Measurements from ENCODE around the gene CEACAM4.

The CEACAM4 gene

DNA sequence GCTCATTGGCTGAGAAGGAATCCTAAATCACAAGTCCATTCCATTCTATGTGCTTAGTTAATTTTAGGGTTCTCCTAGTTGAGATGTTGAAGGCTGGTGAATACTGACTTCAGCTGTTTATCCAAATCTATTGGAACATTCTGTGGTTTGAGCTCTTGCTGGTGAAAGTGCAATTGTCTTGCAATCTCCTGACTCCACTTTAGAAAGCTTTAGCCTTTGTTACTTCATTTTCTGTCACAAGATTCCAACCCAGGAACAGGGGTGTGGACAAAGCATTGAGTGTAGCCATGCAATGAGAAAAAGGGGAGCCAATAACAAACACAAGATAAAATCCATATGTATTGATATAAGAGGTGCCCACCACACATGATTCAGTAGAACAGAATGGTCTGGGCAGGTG is 35.9 kb downstream of the CEACAM4 start:
- Histone ChIP-seq H3K9me3 (ENCODE audit: insufficient read depth, low read length) (no peaks in the 10 kb centered on the region), H3K27me3 (ENCODE audit: insufficient read depth, insufficient read length) (peaks cover 93% of the 10 kb centered on the region), H3K4me3 (ENCODE audit: insufficient read length, low read depth) (no peak overlapping the region), H3K4me1 (ENCODE audit: insufficient read depth, insufficient read length) (no peaks in the 10 kb centered on the region), H3K36me3 (ENCODE audit: insufficient read depth, insufficient read length, low read length) (no peaks in the 10 kb centered on the region), H3K9ac (ENCODE audit: insufficient read length, low read depth) (no peak overlapping the region)
- no peak for TF ChIP-seq SUZ12 (IDR thresholded peaks at IDR 0.05; ENCODE audit: extremely low read depth, insufficient read depth, insufficient read length)
- no peak for DNase-seq (ENCODE audit: low read depth, low spot score)

- Histone ChIP-seq H3K36me3 (ENCODE audit: insufficient read depth, insufficient read length, low read length) (no peaks in the 10 kb centered on the region), H3K4me1 (ENCODE audit: insufficient read depth, insufficient read length) (no peaks in the 10 kb centered on the region), H3K9me3 (ENCODE audit: insufficient read depth, low read length) (no peaks in the 10 kb centered on the region), H3K27me3 (ENCODE audit: insufficient read depth, insufficient read length) (peaks cover 93% of the 10 kb centered on the region), H3K9ac (ENCODE audit: insufficient read length, low read depth) (no peak overlapping the region), H3K4me3 (ENCODE audit: insufficient read length, low read depth) (no peak overlapping the region)
- TF ChIP-seq SUZ12 (IDR thresholded peaks at IDR 0.05; ENCODE audit: extremely low read depth, insufficient read depth, insufficient read length) (no peak), YY1 (IDR thresholded peaks at IDR 0.05; ENCODE audit: insufficient read depth, insufficient read length) (no peak), ZNF274 (IDR thresholded peaks at IDR 0.05; ENCODE audit: low read depth, low read length) (no peak)
- DNase-seq (ENCODE audit: low read depth, low spot score), result no peak
These were observed 37.5 kb downstream of the CEACAM4 start for GRCh38 chr19:41589371-41589770.

DNA sequence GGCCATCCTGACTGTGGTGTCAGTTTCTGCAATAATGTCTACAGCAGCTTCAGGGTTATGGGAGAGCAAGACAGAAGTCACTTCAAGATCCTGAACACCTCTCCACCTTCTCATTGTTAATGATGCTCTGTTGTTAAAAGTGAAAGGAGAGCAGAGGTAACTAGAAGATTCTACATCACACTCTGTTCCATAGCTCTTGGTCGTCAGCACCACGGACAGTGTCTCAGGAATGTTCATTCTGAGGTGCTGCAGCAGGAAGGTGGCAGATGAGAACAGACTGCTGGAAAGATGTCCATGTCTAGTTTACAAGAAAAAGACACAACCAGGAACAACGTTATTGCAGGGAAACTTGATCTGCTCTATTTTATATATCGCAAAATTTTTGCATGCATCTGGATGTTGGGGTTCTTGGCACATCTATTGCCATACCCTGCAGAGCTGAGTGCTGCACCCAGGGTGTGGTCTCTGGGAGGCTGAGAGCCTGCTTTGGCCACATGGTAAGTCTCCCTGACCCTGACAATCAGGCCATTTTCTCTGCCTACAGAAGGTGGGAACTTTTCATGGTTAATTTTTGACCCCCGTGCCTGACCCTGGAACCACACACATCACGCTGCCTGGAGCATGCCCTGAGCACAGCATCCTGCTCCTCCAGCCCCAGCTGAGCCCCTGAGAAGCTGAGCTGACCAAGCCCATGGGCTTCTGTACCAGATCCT is 38.2 kb downstream of the CEACAM4 start:
- TF ChIP-seq SUZ12 (IDR thresholded peaks at IDR 0.05; ENCODE audit: extremely low read depth, insufficient read depth, insufficient read length) (no peak), ZNF274 (IDR thresholded peaks at IDR 0.05; ENCODE audit: low read depth, low read length) (no peak), YY1 (IDR thresholded peaks at IDR 0.05; ENCODE audit: insufficient read depth, insufficient read length) (no peak)
- Histone ChIP-seq H3K27me3 (ENCODE audit: insufficient read depth, insufficient read length) (peaks cover 93% of the 10 kb centered on the region), H3K9ac (ENCODE audit: insufficient read length, low read depth) (no peak overlapping the region), H3K36me3 (ENCODE audit: insufficient read depth, insufficient read length, low read length) (no peaks in the 10 kb centered on the region), H3K4me3 (ENCODE audit: insufficient read length, low read depth) (no peak overlapping the region), H3K9me3 (ENCODE audit: insufficient read depth, low read length) (no peaks in the 10 kb centered on the region), H3K4me1 (ENCODE audit: insufficient read depth, insufficient read length) (no peaks in the 10 kb centered on the region)
- DNase-seq (ENCODE audit: low read depth, low spot score), result no peak

GRCh38 chr19:41587838-41588210 is 39.0 kb downstream of the CEACAM4 start:
- H3K36me3 ChIP-seq (ENCODE audit: insufficient read depth, insufficient read length, low read length), result no peaks in the 10 kb centered on the region
- no peak overlapping the region for H3K9ac ChIP-seq (ENCODE audit: insufficient read length, low read depth)
- DNase-seq (ENCODE audit: low read depth, low spot score), result no peak
- TF ChIP-seq ZNF274 (IDR thresholded peaks at IDR 0.05; ENCODE audit: low read depth, low read length), result no peak
- TF ChIP-seq YY1 (IDR thresholded peaks at IDR 0.05; ENCODE audit: insufficient read depth, insufficient read length), result no peak
- 0 out of 2 replicates have a peak, but pooled peaks cover 1% of the 10 kb centered on the region for H3K9me3 ChIP-seq (ENCODE audit: insufficient read depth, low read length)
- H3K4me1 ChIP-seq (ENCODE audit: insufficient read depth, insufficient read length), result no peaks in the 10 kb centered on the region
- peaks cover 87% of the 10 kb centered on the region for H3K27me3 ChIP-seq (ENCODE audit: insufficient read depth, insufficient read length)
- no peak overlapping the region for H3K4me3 ChIP-seq (ENCODE audit: insufficient read length, low read depth)

DNA sequence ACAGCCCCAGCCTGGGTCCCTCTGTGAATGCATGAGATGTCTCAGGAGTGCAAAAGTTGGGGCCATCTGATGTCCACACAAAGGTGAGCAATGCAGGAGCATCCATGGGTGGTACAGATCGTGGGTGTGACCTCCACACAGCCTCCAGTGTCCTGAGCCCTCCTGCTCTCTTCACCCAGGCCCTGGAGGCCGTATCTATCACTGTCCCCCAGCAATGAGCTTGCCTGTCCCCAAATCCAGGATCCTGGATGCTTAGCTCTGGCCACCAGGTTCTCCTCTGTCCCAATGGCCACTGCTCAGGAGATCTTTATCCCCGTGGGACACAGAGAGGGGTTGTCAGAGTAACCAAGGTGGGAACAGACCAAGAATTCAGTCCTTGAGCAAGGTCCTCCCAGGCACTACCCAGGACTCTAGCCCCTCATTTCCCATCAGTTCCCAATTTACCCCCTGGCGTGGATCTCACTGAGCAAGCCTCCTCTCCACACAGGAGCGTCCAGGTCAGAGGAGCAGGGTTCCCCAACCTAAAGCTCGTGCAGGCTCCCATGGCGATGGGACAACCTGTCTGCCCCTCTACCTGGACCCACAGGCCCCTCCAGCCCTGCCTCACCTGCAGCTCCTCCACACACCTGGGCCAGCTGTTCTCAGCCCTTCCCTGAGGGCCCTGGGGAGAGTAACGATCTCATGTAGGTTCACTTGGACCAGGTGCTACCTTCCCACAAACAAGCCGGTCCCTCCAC is 39.6 kb downstream of the CEACAM4 start:
- H3K36me3 ChIP-seq (ENCODE audit: insufficient read depth, insufficient read length, low read length), result no peaks in the 10 kb centered on the region

DNA sequence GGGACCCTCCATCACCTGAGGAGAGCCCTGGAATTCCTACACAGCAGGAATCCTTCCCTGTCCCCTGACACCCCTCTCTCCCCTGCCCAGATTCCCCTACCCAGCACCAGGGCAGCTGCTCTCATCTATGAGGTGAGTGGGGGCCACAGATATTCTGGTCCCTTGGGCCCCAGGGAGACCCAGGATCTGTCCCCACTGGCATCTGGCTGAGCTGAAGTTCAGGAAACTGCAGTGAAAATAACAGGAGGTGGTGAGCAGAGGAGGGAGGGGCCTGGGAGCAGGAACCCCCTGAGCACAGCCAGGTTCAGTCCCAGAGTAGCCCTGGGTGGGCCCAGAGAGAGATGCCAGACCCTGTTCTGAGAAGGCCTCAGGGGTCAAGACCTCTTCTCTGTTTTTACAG is 40.8 kb downstream of the CEACAM4 start:
- no peak overlapping the region for H3K4me3 ChIP-seq (ENCODE audit: insufficient read length, low read depth)
- no peak for DNase-seq (ENCODE audit: low read depth, low spot score)
- H3K9ac ChIP-seq (ENCODE audit: insufficient read length, low read depth), result no peak overlapping the region
- H3K9me3 ChIP-seq (ENCODE audit: insufficient read depth, low read length), result peaks cover 17% of the 10 kb centered on the region; the same call in 1 of the 2 replicates
- H3K36me3 ChIP-seq (ENCODE audit: insufficient read depth, insufficient read length, low read length), result no peaks in the 10 kb centered on the region
- TF ChIP-seq ZNF274 (IDR thresholded peaks at IDR 0.05; ENCODE audit: low read depth, low read length) (no peak), SUZ12 (IDR thresholded peaks at IDR 0.05; ENCODE audit: extremely low read depth, insufficient read depth, insufficient read length) (no peak), YY1 (IDR thresholded peaks at IDR 0.05; ENCODE audit: insufficient read depth, insufficient read length) (no peak)
- no peaks in the 10 kb centered on the region for H3K4me1 ChIP-seq (ENCODE audit: insufficient read depth, insufficient read length)
- peaks cover 76% of the 10 kb centered on the region for H3K27me3 ChIP-seq (ENCODE audit: insufficient read depth, insufficient read length)

More for the DNA sequence above, 39.6 kb downstream of the CEACAM4 start:
- TF ChIP-seq SUZ12 (IDR thresholded peaks at IDR 0.05; ENCODE audit: extremely low read depth, insufficient read depth, insufficient read length) (no peak), ZNF274 (IDR thresholded peaks at IDR 0.05; ENCODE audit: low read depth, low read length) (no peak), YY1 (IDR thresholded peaks at IDR 0.05; ENCODE audit: insufficient read depth, insufficient read length) (no peak)
- Histone ChIP-seq H3K9ac (ENCODE audit: insufficient read length, low read depth) (no peak overlapping the region), H3K9me3 (ENCODE audit: insufficient read depth, low read length) (peaks cover 7% of the 10 kb centered on the region; the same call in 1 of the 2 replicates), H3K4me1 (ENCODE audit: insufficient read depth, insufficient read length) (no peaks in the 10 kb centered on the region), H3K27me3 (ENCODE audit: insufficient read depth, insufficient read length) (peaks cover 83% of the 10 kb centered on the region), H3K4me3 (ENCODE audit: insufficient read length, low read depth) (no peak overlapping the region)
- DNase-seq (ENCODE audit: low read depth, low spot score), result no peak

- DNase-seq (ENCODE audit: low read depth, low spot score), result no peak
- Histone ChIP-seq H3K36me3 (ENCODE audit: insufficient read depth, insufficient read length, low read length) (no peaks in the 10 kb centered on the region), H3K4me1 (ENCODE audit: insufficient read depth, insufficient read length) (no peaks in the 10 kb centered on the region), H3K4me3 (ENCODE audit: insufficient read length, low read depth) (no peak overlapping the region), H3K9me3 (ENCODE audit: insufficient read depth, low read length) (peaks cover 23% of the 10 kb centered on the region; the same call in 1 of the 2 replicates), H3K9ac (ENCODE audit: insufficient read length, low read depth) (no peak overlapping the region), H3K27me3 (ENCODE audit: insufficient read depth, insufficient read length) (peaks cover 75% of the 10 kb centered on the region)
- TF ChIP-seq SUZ12 (IDR thresholded peaks at IDR 0.05; ENCODE audit: extremely low read depth, insufficient read depth, insufficient read length), result no peak
- no peak for TF ChIP-seq ZNF274 (IDR thresholded peaks at IDR 0.05; ENCODE audit: low read depth, low read length)
- no peak for TF ChIP-seq YY1 (IDR thresholded peaks at IDR 0.05; ENCODE audit: insufficient read depth, insufficient read length)
These were observed 41.9 kb downstream of the CEACAM4 start for GRCh38 chr19:41584931-41585330.
